ENCODE data around the gene TLR6. TPM values are rescaled to one million over a fixed set of nuclear protein-coding genes. Genes with fewer than 3 reads are reported as not detected.

TLR6 gene
- total RNA-seq, 1 experiment from 2014 or later, result 0.11 TPM

DNA sequence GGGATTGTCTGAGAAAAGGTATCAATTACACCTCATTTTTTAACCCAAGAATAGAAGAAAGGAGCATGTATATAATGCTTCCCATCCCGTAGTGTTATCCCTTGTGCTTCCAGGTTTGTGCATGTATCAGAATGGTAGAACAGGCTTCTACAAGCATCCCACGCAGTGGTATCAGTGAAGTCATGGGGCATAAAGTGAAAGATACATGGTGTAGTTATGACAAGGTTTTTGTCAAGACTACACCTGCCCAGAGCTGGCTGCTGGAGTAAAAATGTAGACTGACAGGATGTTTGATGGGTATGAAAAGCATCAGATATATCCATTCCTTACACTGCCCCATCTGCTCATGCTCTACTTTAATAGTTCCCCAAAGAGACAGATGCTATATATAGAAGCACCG lies 61.5 kb downstream of the TLR6 start:
- ChIA-PET POLR2A (no interaction called here), CTCF (interaction anchor here (0.6 to 3.1 kb wide), 3 partner anchors 13 to 623 kb away, joined by 3 to 13 read pairs (median 6); partner anchors contain the start of gene TLR10)
- no peaks in the 10 kb centered on the region for H3K36me3 Mint-ChIP-seq
- H3K27me3 Mint-ChIP-seq (ENCODE audit: low read depth), result no peaks in the 10 kb centered on the region
- H3K4me3 Mint-ChIP-seq, result no peak overlapping the region
- ATAC-seq (no peak), DNase-seq (ENCODE audit: low spot score) (no peak)
- H3K27ac Mint-ChIP-seq, result no peak overlapping the region
- H3K4me1 Mint-ChIP-seq, result no peaks in the 10 kb centered on the region
- H3K9me3 Mint-ChIP-seq, result peaks cover 12% of the 10 kb centered on the region
- TF ChIP-seq HMGA2 (CRISPR knock-in tag; IDR thresholded peaks at IDR 0.05), result no peak
- no peak for TF ChIP-seq EMX1 (CRISPR knock-in tag; IDR thresholded peaks at IDR 0.05)

DNA sequence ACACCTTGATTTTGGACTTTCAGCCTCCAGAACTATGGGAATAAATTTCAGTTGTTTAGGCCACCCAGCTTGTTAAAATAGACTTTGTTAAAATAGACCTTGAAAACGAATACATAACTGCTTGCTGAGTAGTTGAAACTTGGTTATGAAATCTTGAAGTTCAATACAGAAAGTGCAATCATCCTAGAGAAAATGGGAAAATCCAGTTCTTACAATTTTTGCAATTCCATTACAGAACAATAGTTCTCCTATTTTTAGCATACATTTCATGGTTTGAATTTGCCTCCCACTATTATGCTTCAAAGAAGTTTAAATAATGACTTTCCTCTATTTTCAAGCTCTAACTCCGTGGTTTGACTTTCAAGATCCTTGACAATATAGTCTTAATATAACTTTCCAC lies 62.6 kb downstream of the TLR6 start:
- Mint-ChIP-seq H3K4me3 (no peak overlapping the region), H3K4me1 (no peaks in the 10 kb centered on the region), H3K27me3 (ENCODE audit: low read depth) (no peaks in the 10 kb centered on the region), H3K36me3 (no peaks in the 10 kb centered on the region), H3K9me3 (peaks cover 6% of the 10 kb centered on the region), H3K27ac (no peak overlapping the region)
- ATAC-seq (no peak), DNase-seq (ENCODE audit: low spot score) (no peak)
- TF ChIP-seq, protein P1, sequence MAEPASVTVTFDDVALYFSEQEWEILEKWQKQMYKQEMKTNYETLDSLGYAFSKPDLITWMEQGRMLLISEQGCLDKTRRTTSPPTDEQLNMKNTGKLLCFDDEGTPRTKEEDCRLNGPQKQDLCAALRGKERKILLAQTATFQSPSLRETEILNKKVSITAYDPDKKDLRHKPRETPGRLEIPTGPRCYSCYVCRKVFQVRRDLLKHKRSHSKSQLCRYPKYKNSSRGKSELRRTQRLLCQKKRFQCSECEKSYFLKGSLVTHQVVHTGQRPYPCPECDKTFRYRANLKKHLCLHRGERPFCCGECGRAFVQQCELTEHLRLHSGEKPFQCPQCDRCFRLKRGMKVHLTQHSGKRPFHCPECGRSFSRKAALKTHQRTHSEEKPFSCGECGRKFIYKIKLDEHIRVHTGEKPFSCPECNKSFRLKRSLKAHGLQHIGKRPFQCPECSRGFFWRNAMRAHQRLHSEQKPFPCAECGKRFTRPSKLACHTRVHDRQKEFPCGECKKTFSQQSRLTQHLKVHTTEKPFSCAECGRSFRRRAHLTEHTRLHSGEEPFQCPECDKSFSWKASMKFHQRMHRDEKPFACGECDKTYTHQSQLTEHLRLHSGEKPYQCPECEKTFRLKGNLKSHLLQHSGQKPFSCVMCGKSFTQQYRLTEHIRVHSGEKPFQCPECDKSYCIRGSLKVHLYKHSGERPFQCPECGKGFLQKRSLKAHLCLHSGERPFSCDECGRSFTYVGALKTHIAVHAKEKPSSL (CRISPR knock-in tag; conservative IDR thresholded peaks at IDR 0.05), result no peak
- TF ChIP-seq EMX1 (CRISPR knock-in tag; IDR thresholded peaks at IDR 0.05) (no peak), KAT7 (CRISPR knock-in tag; IDR thresholded peaks at IDR 0.05; ENCODE audit: borderline replicate concordance) (no peak), PRRX2 (CRISPR knock-in tag; IDR thresholded peaks at IDR 0.05) (no peak), OVOL2 (CRISPR knock-in tag; IDR thresholded peaks at IDR 0.05; ENCODE audit: borderline replicate concordance) (no peak), SMAD4 (CRISPR knock-in tag; IDR thresholded peaks at IDR 0.05) (no peak), ZNF138 (CRISPR knock-in tag; conservative IDR thresholded peaks at IDR 0.05) (no peak), CREB1 (CRISPR knock-in tag; IDR thresholded peaks at IDR 0.05) (no peak)
- TF ChIP-seq, protein P2, sequence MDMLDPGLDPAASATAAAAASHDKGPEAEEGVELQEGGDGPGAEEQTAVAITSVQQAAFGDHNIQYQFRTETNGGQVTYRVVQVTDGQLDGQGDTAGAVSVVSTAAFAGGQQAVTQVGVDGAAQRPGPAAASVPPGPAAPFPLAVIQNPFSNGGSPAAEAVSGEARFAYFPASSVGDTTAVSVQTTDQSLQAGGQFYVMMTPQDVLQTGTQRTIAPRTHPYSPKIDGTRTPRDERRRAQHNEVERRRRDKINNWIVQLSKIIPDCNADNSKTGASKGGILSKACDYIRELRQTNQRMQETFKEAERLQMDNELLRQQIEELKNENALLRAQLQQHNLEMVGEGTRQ (CRISPR knock-in tag; IDR thresholded peaks at IDR 0.05), result no peak
- TF ChIP-seq, protein P3, sequence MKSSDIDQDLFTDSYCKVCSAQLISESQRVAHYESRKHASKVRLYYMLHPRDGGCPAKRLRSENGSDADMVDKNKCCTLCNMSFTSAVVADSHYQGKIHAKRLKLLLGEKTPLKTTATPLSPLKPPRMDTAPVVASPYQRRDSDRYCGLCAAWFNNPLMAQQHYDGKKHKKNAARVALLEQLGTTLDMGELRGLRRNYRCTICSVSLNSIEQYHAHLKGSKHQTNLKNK (CRISPR knock-in tag; IDR thresholded peaks at IDR 0.05), result no peak
- TF ChIP-seq, protein P4, sequence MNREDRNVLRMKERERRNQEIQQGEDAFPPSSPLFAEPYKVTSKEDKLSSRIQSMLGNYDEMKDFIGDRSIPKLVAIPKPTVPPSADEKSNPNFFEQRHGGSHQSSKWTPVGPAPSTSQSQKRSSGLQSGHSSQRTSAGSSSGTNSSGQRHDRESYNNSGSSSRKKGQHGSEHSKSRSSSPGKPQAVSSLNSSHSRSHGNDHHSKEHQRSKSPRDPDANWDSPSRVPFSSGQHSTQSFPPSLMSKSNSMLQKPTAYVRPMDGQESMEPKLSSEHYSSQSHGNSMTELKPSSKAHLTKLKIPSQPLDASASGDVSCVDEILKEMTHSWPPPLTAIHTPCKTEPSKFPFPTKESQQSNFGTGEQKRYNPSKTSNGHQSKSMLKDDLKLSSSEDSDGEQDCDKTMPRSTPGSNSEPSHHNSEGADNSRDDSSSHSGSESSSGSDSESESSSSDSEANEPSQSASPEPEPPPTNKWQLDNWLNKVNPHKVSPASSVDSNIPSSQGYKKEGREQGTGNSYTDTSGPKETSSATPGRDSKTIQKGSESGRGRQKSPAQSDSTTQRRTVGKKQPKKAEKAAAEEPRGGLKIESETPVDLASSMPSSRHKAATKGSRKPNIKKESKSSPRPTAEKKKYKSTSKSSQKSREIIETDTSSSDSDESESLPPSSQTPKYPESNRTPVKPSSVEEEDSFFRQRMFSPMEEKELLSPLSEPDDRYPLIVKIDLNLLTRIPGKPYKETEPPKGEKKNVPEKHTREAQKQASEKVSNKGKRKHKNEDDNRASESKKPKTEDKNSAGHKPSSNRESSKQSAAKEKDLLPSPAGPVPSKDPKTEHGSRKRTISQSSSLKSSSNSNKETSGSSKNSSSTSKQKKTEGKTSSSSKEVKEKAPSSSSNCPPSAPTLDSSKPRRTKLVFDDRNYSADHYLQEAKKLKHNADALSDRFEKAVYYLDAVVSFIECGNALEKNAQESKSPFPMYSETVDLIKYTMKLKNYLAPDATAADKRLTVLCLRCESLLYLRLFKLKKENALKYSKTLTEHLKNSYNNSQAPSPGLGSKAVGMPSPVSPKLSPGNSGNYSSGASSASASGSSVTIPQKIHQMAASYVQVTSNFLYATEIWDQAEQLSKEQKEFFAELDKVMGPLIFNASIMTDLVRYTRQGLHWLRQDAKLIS (CRISPR knock-in tag; IDR thresholded peaks at IDR 0.05; ENCODE audit: borderline replicate concordance), result no peak
- CTCF ChIA-PET, result no interaction called here
- POLR2A ChIA-PET, result no interaction called here

DNA sequence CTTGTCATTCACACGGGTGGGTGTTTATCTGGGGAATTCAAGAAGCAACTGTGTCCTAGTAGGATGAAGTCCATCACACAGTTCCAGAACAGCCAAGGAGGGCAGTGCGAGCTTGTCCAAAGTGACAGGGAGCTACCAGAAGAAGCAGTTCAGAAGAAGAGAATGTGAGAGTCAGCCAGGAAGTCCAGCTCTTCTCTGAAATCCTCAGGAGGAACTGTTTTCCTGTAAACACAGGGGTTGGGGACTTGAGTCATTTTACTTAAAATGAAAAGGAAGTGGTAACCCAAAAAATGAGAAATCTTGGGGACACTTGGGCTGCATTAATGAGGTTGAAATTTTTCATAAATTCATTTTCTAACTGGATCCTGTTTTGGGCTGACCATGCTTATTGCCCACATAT lies 65.6 kb downstream of the TLR6 start:
- no peak overlapping the region for H3K4me3 Mint-ChIP-seq
- ATAC-seq, result no peak
- no peaks in the 10 kb centered on the region for H3K4me1 Mint-ChIP-seq
- TF ChIP-seq MXD4 (CRISPR knock-in tag; IDR thresholded peaks at IDR 0.05; ENCODE audit: borderline replicate concordance), result no peak
- TF ChIP-seq, protein P5, sequence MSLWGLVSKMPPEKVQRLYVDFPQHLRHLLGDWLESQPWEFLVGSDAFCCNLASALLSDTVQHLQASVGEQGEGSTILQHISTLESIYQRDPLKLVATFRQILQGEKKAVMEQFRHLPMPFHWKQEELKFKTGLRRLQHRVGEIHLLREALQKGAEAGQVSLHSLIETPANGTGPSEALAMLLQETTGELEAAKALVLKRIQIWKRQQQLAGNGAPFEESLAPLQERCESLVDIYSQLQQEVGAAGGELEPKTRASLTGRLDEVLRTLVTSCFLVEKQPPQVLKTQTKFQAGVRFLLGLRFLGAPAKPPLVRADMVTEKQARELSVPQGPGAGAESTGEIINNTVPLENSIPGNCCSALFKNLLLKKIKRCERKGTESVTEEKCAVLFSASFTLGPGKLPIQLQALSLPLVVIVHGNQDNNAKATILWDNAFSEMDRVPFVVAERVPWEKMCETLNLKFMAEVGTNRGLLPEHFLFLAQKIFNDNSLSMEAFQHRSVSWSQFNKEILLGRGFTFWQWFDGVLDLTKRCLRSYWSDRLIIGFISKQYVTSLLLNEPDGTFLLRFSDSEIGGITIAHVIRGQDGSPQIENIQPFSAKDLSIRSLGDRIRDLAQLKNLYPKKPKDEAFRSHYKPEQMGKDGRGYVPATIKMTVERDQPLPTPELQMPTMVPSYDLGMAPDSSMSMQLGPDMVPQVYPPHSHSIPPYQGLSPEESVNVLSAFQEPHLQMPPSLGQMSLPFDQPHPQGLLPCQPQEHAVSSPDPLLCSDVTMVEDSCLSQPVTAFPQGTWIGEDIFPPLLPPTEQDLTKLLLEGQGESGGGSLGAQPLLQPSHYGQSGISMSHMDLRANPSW (CRISPR knock-in tag; conservative IDR thresholded peaks at IDR 0.05; ENCODE audit: low read depth), result no peak
- TF ChIP-seq ZNF396 (CRISPR knock-in tag; IDR thresholded peaks at IDR 0.05; ENCODE audit: borderline replicate concordance), result no peak
- TF ChIP-seq GTF2I (CRISPR knock-in tag; conservative IDR thresholded peaks at IDR 0.05), result no peak
- TF ChIP-seq, protein P6, sequence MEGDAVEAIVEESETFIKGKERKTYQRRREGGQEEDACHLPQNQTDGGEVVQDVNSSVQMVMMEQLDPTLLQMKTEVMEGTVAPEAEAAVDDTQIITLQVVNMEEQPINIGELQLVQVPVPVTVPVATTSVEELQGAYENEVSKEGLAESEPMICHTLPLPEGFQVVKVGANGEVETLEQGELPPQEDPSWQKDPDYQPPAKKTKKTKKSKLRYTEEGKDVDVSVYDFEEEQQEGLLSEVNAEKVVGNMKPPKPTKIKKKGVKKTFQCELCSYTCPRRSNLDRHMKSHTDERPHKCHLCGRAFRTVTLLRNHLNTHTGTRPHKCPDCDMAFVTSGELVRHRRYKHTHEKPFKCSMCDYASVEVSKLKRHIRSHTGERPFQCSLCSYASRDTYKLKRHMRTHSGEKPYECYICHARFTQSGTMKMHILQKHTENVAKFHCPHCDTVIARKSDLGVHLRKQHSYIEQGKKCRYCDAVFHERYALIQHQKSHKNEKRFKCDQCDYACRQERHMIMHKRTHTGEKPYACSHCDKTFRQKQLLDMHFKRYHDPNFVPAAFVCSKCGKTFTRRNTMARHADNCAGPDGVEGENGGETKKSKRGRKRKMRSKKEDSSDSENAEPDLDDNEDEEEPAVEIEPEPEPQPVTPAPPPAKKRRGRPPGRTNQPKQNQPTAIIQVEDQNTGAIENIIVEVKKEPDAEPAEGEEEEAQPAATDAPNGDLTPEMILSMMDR (IDR thresholded peaks at IDR 0.05), result no peak
- TF ChIP-seq, protein P7, sequence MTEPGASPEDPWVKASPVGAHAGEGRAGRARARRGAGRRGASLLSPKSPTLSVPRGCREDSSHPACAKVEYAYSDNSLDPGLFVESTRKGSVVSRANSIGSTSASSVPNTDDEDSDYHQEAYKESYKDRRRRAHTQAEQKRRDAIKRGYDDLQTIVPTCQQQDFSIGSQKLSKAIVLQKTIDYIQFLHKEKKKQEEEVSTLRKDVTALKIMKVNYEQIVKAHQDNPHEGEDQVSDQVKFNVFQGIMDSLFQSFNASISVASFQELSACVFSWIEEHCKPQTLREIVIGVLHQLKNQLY (CRISPR knock-in tag; IDR thresholded peaks at IDR 0.05), result no peak
- no peak for TF ChIP-seq ELF4 (CRISPR knock-in tag; IDR thresholded peaks at IDR 0.05; ENCODE audit: low read depth)
- TF ChIP-seq FOXJ3 (CRISPR knock-in tag; IDR thresholded peaks at IDR 0.05; ENCODE audit: borderline replicate concordance), result no peak
- no peak for TF ChIP-seq TP53 (CRISPR knock-in tag; IDR thresholded peaks at IDR 0.05)

More for the DNA sequence above, 65.6 kb downstream of the TLR6 start:
- H3K27me3 Mint-ChIP-seq (ENCODE audit: low read depth), result no peaks in the 10 kb centered on the region
- no peak overlapping the region for H3K27ac Mint-ChIP-seq
- no peaks in the 10 kb centered on the region for H3K36me3 Mint-ChIP-seq
- ChIA-PET POLR2A (no interaction called here), CTCF (interaction anchor here (0.6 to 0.7 kb wide), 3 partner anchors 9 to 1358 kb away, joined by 3 read pairs; partner anchors contain the start of gene TLR10)
- H3K9me3 Mint-ChIP-seq, result peaks cover 4% of the 10 kb centered on the region; the same call in 1 of the 2 replicates
- DNase-seq (ENCODE audit: low spot score), result no peak
